ENCODE data around the gene IRS2.

IRS2 gene

DNA sequence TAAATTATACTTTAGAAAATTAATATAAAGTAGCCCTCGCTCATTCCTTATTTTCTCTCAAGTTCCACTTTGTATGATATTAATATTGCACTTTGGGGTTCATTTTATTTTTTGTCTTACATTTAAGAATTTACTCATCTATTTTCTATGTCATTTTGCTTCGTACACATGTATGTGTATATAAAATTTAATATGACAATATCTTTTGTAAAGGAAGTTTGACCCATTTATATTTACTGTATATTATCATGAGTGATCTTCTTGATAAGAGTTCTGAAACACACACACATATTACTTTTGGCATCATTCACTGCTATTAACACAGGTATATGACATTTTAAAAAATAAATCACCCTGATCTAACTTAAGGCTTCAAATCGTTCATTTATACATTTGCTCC, 83.1 kb downstream of the IRS2 start:
- no peak overlapping the region for H3K4me2 ChIP-seq
- TF ChIP-seq, protein P1, sequence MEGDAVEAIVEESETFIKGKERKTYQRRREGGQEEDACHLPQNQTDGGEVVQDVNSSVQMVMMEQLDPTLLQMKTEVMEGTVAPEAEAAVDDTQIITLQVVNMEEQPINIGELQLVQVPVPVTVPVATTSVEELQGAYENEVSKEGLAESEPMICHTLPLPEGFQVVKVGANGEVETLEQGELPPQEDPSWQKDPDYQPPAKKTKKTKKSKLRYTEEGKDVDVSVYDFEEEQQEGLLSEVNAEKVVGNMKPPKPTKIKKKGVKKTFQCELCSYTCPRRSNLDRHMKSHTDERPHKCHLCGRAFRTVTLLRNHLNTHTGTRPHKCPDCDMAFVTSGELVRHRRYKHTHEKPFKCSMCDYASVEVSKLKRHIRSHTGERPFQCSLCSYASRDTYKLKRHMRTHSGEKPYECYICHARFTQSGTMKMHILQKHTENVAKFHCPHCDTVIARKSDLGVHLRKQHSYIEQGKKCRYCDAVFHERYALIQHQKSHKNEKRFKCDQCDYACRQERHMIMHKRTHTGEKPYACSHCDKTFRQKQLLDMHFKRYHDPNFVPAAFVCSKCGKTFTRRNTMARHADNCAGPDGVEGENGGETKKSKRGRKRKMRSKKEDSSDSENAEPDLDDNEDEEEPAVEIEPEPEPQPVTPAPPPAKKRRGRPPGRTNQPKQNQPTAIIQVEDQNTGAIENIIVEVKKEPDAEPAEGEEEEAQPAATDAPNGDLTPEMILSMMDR (conservative IDR thresholded peaks at IDR 0.05; ENCODE audit: low read depth, low read length): no peak
- H2AFZ ChIP-seq (ENCODE audit: low read depth): no peak overlapping the region
- no peak overlapping the region for H3K9ac ChIP-seq
- no peaks in the 10 kb centered on the region for H3K27me3 ChIP-seq (ENCODE audit: insufficient read depth, low read depth)
- H3K27ac ChIP-seq: no peak overlapping the region
- H4K20me1 ChIP-seq (ENCODE audit: insufficient read depth): no peaks in the 10 kb centered on the region
- no peaks in the 10 kb centered on the region for H3K79me2 ChIP-seq (ENCODE audit: insufficient read depth, low read depth)
- H3K4me1 ChIP-seq (ENCODE audit: low read depth, poor library complexity, severe bottlenecking): no peaks in the 10 kb centered on the region
- no peaks in the 10 kb centered on the region for H3K36me3 ChIP-seq (ENCODE audit: insufficient read depth)
- no peak overlapping the region for H3K4me3 ChIP-seq (IDR thresholded peaks at IDR 0.05; ENCODE audit: insufficient read depth, low read depth, low read length)

Measured in KMS-11 (cell line).